ENCODE results near the gene COL6A1. TPM values are rescaled to one million over a fixed set of nuclear protein-coding genes. Genes with fewer than 3 reads are reported as not detected.

The COL6A1 gene
- total RNA-seq, 1 donor from 2014 or later = 12.6 TPM

GRCh38 chr21:45997205-45997494 lies 15.6 kb downstream of the COL6A1 start:
- H3K4me1 ChIP-seq = no peaks in the 10 kb centered on the region
- H3K27me3 ChIP-seq = no peaks in the 10 kb centered on the region
- no peak overlapping the region for H3K4me3 Mint-ChIP-seq
- no peaks in the 10 kb centered on the region for H3F3A ChIP-seq (ENCODE audit: low read depth)
- H4K20me1 ChIP-seq (ENCODE audit: low read depth) = no peaks in the 10 kb centered on the region
- H3K9ac ChIP-seq = no peak overlapping the region
- DNase-seq (ENCODE audit: low spot score) = no peak
- no peaks in the 10 kb centered on the region for H3K36me3 ChIP-seq
- H3K27me3 Mint-ChIP-seq (ENCODE audit: insufficient read depth, low read depth) = peaks cover 2% of the 10 kb centered on the region
- H3K9me3 Mint-ChIP-seq = no peaks in the 10 kb centered on the region
- no peak for TF ChIP-seq EZH2 (IDR thresholded peaks at IDR 0.05)
- TF ChIP-seq, protein P1, sequence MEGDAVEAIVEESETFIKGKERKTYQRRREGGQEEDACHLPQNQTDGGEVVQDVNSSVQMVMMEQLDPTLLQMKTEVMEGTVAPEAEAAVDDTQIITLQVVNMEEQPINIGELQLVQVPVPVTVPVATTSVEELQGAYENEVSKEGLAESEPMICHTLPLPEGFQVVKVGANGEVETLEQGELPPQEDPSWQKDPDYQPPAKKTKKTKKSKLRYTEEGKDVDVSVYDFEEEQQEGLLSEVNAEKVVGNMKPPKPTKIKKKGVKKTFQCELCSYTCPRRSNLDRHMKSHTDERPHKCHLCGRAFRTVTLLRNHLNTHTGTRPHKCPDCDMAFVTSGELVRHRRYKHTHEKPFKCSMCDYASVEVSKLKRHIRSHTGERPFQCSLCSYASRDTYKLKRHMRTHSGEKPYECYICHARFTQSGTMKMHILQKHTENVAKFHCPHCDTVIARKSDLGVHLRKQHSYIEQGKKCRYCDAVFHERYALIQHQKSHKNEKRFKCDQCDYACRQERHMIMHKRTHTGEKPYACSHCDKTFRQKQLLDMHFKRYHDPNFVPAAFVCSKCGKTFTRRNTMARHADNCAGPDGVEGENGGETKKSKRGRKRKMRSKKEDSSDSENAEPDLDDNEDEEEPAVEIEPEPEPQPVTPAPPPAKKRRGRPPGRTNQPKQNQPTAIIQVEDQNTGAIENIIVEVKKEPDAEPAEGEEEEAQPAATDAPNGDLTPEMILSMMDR (IDR thresholded peaks at IDR 0.05) = no peak
- TF ChIP-seq EZH2phosphoT487 (IDR thresholded peaks at IDR 0.05) = no peak
- no peak overlapping the region for H3K27ac Mint-ChIP-seq
- H3K9me3 ChIP-seq (ENCODE audit: low read depth) = no peaks in the 10 kb centered on the region
- H2AFZ ChIP-seq (replicated peaks) = no peak overlapping the region
- no peak overlapping the region for H3K27ac ChIP-seq
- no peak overlapping the region for H3K4me3 ChIP-seq
- no peaks in the 10 kb centered on the region for H3K4me1 Mint-ChIP-seq
- H3K79me2 ChIP-seq (ENCODE audit: low read depth) = no peaks in the 10 kb centered on the region
- H3K36me3 Mint-ChIP-seq = peaks cover 5% of the 10 kb centered on the region
- no peak overlapping the region for H3K4me2 ChIP-seq

DNA sequence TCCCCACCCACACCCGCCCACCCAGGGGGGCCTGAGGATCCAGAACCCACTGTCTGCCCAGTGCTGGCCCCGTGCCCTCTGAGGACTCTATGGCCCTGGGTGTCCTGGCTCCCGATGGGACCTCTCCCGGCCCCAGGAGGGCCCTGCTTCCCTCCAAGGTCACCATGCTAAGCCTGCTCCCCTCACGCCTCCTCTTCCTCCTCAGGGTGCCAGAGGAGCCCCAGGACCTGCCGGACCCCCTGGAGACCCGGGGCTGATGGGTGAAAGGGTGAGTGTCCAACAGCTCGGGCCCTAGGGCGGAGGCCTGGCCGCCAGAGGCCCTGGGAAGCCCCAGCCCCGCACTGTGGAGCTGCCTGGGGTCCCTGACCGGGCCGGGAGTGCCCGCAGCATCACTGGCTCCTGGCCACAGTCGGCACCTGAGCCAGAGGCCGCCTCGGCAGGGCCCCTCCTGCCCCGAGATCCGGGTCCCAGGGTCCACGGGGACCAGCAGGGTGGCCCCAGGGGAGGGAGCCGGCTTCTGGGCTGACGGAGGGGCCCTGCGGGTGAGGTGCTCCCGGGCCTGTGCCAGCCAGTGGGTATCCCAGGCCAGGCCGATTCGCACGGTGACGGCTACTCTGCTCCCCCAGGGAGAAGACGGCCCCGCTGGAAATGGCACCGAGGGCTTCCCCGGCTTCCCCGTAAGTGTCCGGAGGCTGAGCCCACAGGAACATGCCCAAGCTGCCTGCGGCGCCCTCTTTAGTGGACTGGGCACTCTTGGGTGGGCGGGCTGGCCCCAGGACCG lies 16.1 kb downstream of the COL6A1 start:
- Mint-ChIP-seq H3K27me3 (ENCODE audit: insufficient read depth, low read depth) (peaks cover 2% of the 10 kb centered on the region), H3K9me3 (no peaks in the 10 kb centered on the region), H3K27ac (no peak overlapping the region), H3K36me3 (peaks cover 5% of the 10 kb centered on the region), H3K4me1 (no peaks in the 10 kb centered on the region), H3K4me3 (no peak overlapping the region)
- Histone ChIP-seq H3F3A (ENCODE audit: low read depth) (no peaks in the 10 kb centered on the region), H4K20me1 (ENCODE audit: low read depth) (no peaks in the 10 kb centered on the region), H3K9me3 (ENCODE audit: low read depth) (no peaks in the 10 kb centered on the region), H3K27ac (no peak overlapping the region), H3K4me2 (no peak overlapping the region), H2AFZ (replicated peaks) (no peak overlapping the region), H3K4me3 (no peak overlapping the region), H3K27me3 (no peaks in the 10 kb centered on the region), H3K79me2 (ENCODE audit: low read depth) (no peaks in the 10 kb centered on the region), H3K36me3 (no peaks in the 10 kb centered on the region), H3K4me1 (no peaks in the 10 kb centered on the region), H3K9ac (no peak overlapping the region)
- TF ChIP-seq, protein P1 (IDR thresholded peaks at IDR 0.05) = no peak
- TF ChIP-seq EZH2phosphoT487 (IDR thresholded peaks at IDR 0.05) (no peak), EZH2 (IDR thresholded peaks at IDR 0.05) (no peak)
- no peak for DNase-seq (ENCODE audit: low spot score)

DNA sequence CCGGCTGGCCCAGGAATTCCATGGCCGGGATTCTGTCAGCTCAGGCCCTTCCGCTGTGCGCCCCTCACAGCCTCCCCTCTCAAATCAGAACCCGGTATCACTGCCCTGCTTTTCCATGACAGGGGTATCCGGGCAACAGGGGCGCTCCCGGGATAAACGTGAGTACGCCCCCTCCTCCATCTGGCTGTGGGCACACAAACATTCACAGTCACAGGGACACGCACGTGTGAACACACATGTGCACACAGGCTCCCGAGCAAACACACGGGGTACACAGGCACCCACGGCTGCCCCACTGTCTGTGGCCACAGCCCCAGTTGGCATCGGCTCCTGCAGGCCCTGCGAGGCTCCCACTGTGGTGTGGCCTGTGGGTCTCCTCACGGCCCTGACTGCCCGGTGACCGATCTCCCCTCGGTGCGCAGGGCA lies 16.7 kb downstream of the COL6A1 start:
- Histone ChIP-seq H4K20me1 (ENCODE audit: low read depth) (no peaks in the 10 kb centered on the region), H3K36me3 (no peaks in the 10 kb centered on the region), H3F3A (ENCODE audit: low read depth) (no peaks in the 10 kb centered on the region), H3K9me3 (ENCODE audit: low read depth) (no peaks in the 10 kb centered on the region), H3K4me2 (no peak overlapping the region), H3K27ac (no peak overlapping the region), H2AFZ (replicated peaks) (no peak overlapping the region), H3K4me3 (no peak overlapping the region), H3K79me2 (ENCODE audit: low read depth) (no peaks in the 10 kb centered on the region), H3K4me1 (no peaks in the 10 kb centered on the region), H3K9ac (no peak overlapping the region), H3K27me3 (no peaks in the 10 kb centered on the region)
- Mint-ChIP-seq H3K27ac (no peak overlapping the region), H3K36me3 (peaks cover 5% of the 10 kb centered on the region), H3K4me3 (no peak overlapping the region), H3K9me3 (no peaks in the 10 kb centered on the region), H3K27me3 (ENCODE audit: insufficient read depth, low read depth) (peaks cover 2% of the 10 kb centered on the region), H3K4me1 (no peaks in the 10 kb centered on the region)
- TF ChIP-seq EZH2phosphoT487 (IDR thresholded peaks at IDR 0.05) = no peak
- TF ChIP-seq EZH2 (IDR thresholded peaks at IDR 0.05) = no peak
- TF ChIP-seq, protein P1 (IDR thresholded peaks at IDR 0.05) = no peak
- no peak for DNase-seq (ENCODE audit: low spot score)

Data from neural progenitor cell (in vitro differentiated cells).